WTC11 (cell line): ENCODE measurements around the gene GDPD3. TPM values are rescaled to one million over a fixed set of nuclear protein-coding genes. Genes with fewer than 3 reads are reported as not detected.

Source experiments
- ATAC-seq: fragments of 200-7000 bp; cut with Tn5 transposase; 2 replicates; pipeline ENCODE4 v1.10.0; 2021; ENCODE audit warnings: mild to moderate bottlenecking, moderate library complexity
- CTCF ChIA-PET: fragments of 300-600 bp; sonication (Branson Sonifier 250); formaldehyde crosslinking; loops from one replicate; lab custom pipeline; 2021; ENCODE audit warnings: antibody characterized with exemption; lab: Charles Lee
- POLR2A ChIA-PET: fragments of 350-600 bp; sonication (Branson Sonifier 250); formaldehyde crosslinking; loops from one replicate; lab custom pipeline; 2021; ENCODE audit warnings: antibody characterized with exemption; lab: Charles Lee
- DNase-seq: peaks from one replicate; pipeline ENCODE4 v3.0.0; 2021; ENCODE audit warnings: low spot score
- H3K27ac Mint-ChIP-seq: 2 replicates; pipeline ENCODE4 v1.8.0; 2021; ENCODE audit warnings: mixed read lengths
- H3K27me3 Mint-ChIP-seq: 2 replicates; pipeline ENCODE4 v1.8.0; 2021; ENCODE audit warnings: low read depth, mild to moderate bottlenecking, moderate library complexity, mixed read lengths
- H3K36me3 Mint-ChIP-seq: 2 replicates; pipeline ENCODE4 v1.8.0; 2021; ENCODE audit warnings: mixed read lengths
- H3K4me1 Mint-ChIP-seq: 2 replicates; pipeline ENCODE4 v1.8.0; 2022; ENCODE audit warnings: mixed read lengths
- H3K4me3 Mint-ChIP-seq: 2 replicates; pipeline ENCODE4 v1.8.0; 2021; ENCODE audit warnings: mild to moderate bottlenecking, moderate library complexity, mixed read lengths
- H3K9me3 Mint-ChIP-seq: 2 replicates; pipeline ENCODE4 v1.8.0; 2021; ENCODE audit warnings: mixed read lengths
- AFF4 ChIP-seq: sonication (generic); formaldehyde crosslinking; IDR thresholded peaks from 2 replicates; pipeline ENCODE4 v1.8.1; 2023; ENCODE audit warnings: mild to moderate bottlenecking, missing genetic modification reagents, borderline replicate concordance
- CDX4 ChIP-seq: fragments of 250-450 bp; sonication (Bioruptor Pico); IDR thresholded peaks from 2 replicates; pipeline ENCODE4 v1.9.0; 2021; ENCODE audit warnings: moderate library complexity, mild to moderate bottlenecking, inconsistent platforms, borderline replicate concordance
- CREB1 ChIP-seq: sonication (generic); formaldehyde crosslinking; IDR thresholded peaks from 2 replicates; pipeline ENCODE4 v1.8.0; 2023; ENCODE audit warnings: mild to moderate bottlenecking, missing genetic modification reagents
- E2F4 ChIP-seq: sonication (generic); formaldehyde crosslinking; IDR thresholded peaks from 2 replicates; pipeline ENCODE4 v1.8.1; 2022; ENCODE audit warnings: low read depth, mild to moderate bottlenecking, moderate library complexity, missing genetic modification reagents, borderline replicate concordance
- FOXK1 ChIP-seq: sonication (generic); formaldehyde crosslinking; IDR thresholded peaks from 2 replicates; pipeline ENCODE4 v1.8.0; 2022; ENCODE audit warnings: mild to moderate bottlenecking, moderate library complexity, missing genetic modification reagents
- GTF2I ChIP-seq: fragments of 250-450 bp; sonication (Bioruptor Pico); conservative IDR thresholded peaks from 2 replicates; pipeline ENCODE4 v1.4.0; 2021; ENCODE audit warnings: mild to moderate bottlenecking
- NFYB ChIP-seq: sonication (generic); formaldehyde crosslinking; conservative IDR thresholded peaks from 2 replicates; pipeline ENCODE4 v1.8.0; 2022; ENCODE audit warnings: low read depth, missing genetic modification reagents
- PRDM15 ChIP-seq: sonication (generic); formaldehyde crosslinking; IDR thresholded peaks from 2 replicates; pipeline ENCODE4 v1.8.0; 2022; ENCODE audit warnings: missing genetic modification reagents
- TCF7 ChIP-seq: sonication (generic); formaldehyde crosslinking; IDR thresholded peaks from 2 replicates; pipeline ENCODE4 v1.8.0; 2022; ENCODE audit warnings: mild to moderate bottlenecking, low read depth, missing genetic modification reagents, moderate library complexity
- TEAD1 ChIP-seq: sonication (generic); formaldehyde crosslinking; IDR thresholded peaks from 2 replicates; pipeline ENCODE4 v1.8.0; 2022; ENCODE audit warnings: mild to moderate bottlenecking, missing genetic modification reagents
- ZBTB21 ChIP-seq: sonication (generic); formaldehyde crosslinking; IDR thresholded peaks from 2 replicates; pipeline ENCODE4 v1.8.1; 2023; ENCODE audit warnings: mild to moderate bottlenecking, missing genetic modification reagents, borderline replicate concordance
- ZNF121 ChIP-seq: sonication (generic); formaldehyde crosslinking; IDR thresholded peaks from 2 replicates; pipeline ENCODE4 v1.8.0; 2023; ENCODE audit warnings: missing genetic modification reagents
- ZNF396 ChIP-seq: fragments of 250-450 bp; sonication (Bioruptor Pico); IDR thresholded peaks from 2 replicates; pipeline ENCODE4 v1.8.0; 2021; ENCODE audit warnings: mild to moderate bottlenecking, moderate library complexity, borderline replicate concordance
- ZNF416 ChIP-seq: fragments of 250-450 bp; sonication (Bioruptor Pico); IDR thresholded peaks from 2 replicates; pipeline ENCODE4 v1.9.0; 2021; ENCODE audit warnings: mild to moderate bottlenecking, inconsistent platforms
- ZNF532 ChIP-seq: fragments of 250-450 bp; sonication (Bioruptor Pico); IDR thresholded peaks from 2 replicates; pipeline ENCODE4 v1.9.0; 2021; ENCODE audit warnings: mild to moderate bottlenecking, borderline replicate concordance
- total RNA-seq: library from RNA; stranded (reverse); gene quantifications from 3 replicates; pipeline ENCODE4 v1.2.3, GENCODE V29; 2021

Gene GDPD3
- total RNA-seq, 1 experiment from 2014 or later: 2.5 TPM

- no peak for TF ChIP-seq ZNF532 (CRISPR knock-in tag)
- no peak for TF ChIP-seq ZNF396 (CRISPR knock-in tag)
- TF ChIP-seq TEAD1 (CRISPR knock-in tag): no peak
- no peak for TF ChIP-seq FOXK1 (CRISPR knock-in tag)
- no peak for TF ChIP-seq ZNF121 (CRISPR knock-in tag)
- no peak for TF ChIP-seq E2F4 (CRISPR knock-in tag)
- no peak for TF ChIP-seq ZBTB21 (CRISPR knock-in tag)
- TF ChIP-seq CREB1: no peak
- TF ChIP-seq AFF4 (CRISPR knock-in tag): no peak
- TF ChIP-seq TCF7 (CRISPR knock-in tag): no peak
- CTCF ChIA-PET: interaction anchor here (2.1 kb wide), 1 partner anchor 43 kb away, joined by 6 read pairs; no protein-coding TSS in a partner anchor
- POLR2A ChIA-PET: interaction anchor here (0.7 kb wide), 1 partner anchor 658 kb away, joined by 15 read pairs; no protein-coding TSS in a partner anchor
These were observed 41.9 kb upstream of the GDPD3 start for GRCh38 chr16:30155188-30155587.

GRCh38 chr16:30152517-30152916, 39.2 kb upstream of the GDPD3 start:
- ATAC-seq (no peak), DNase-seq (no peak)
- TF ChIP-seq NFYB (CRISPR knock-in tag): no peak
- no peak for TF ChIP-seq TCF7 (CRISPR knock-in tag)
- TF ChIP-seq CDX4 (CRISPR knock-in tag): no peak
- TF ChIP-seq ZNF416 (CRISPR knock-in tag): no peak
- TF ChIP-seq GTF2I (CRISPR knock-in tag): no peak
- no peak for TF ChIP-seq PRDM15 (CRISPR knock-in tag)
- POLR2A ChIA-PET: interaction anchor here (0.6 kb wide), 1 partner anchor 315 kb away, joined by 3 read pairs; no protein-coding TSS in a partner anchor
- H3K27ac Mint-ChIP-seq: no peak overlapping the region
- no peaks in the 10 kb centered on the region for H3K4me1 Mint-ChIP-seq
- H3K9me3 Mint-ChIP-seq: peaks cover 15% of the 10 kb centered on the region
- H3K4me3 Mint-ChIP-seq: no peak overlapping the region
- peaks cover 32% of the 10 kb centered on the region for H3K27me3 Mint-ChIP-seq
- CTCF ChIA-PET: interaction anchor here (1.4 kb wide), 1 partner anchor 40 kb away, joined by 6 read pairs; no protein-coding TSS in a partner anchor
- no peaks in the 10 kb centered on the region; the same call in 1 of the 2 replicates for H3K36me3 Mint-ChIP-seq

More at GRCh38 chr16:30155188-30155587, 41.9 kb upstream of the GDPD3 start:
- peaks cover 4% of the 10 kb centered on the region; the same call in 1 of the 2 replicates for H3K36me3 Mint-ChIP-seq
- no peak overlapping the region for H3K27ac Mint-ChIP-seq
- H3K27me3 Mint-ChIP-seq: peaks cover 19% of the 10 kb centered on the region
- DNase-seq: no peak
- H3K9me3 Mint-ChIP-seq: peaks cover 3% of the 10 kb centered on the region
- H3K4me3 Mint-ChIP-seq: no peak overlapping the region
- no peaks in the 10 kb centered on the region for H3K4me1 Mint-ChIP-seq
- no peak for ATAC-seq
